Hematopoietic multipotent progenitor cell treated with erythropoietin and hydrocortisone succinate and interleukin-3 and kit ligand, for 8 days (in vitro differentiated cells): ENCODE results near the gene PCDHB2.
"Not testable (repeated sequence)": the region's sequence is repeated elsewhere in the genome, so short reads cannot be mapped to it uniquely, and the experiment has no call there.

ENCODE experiments used
- DNase-seq: peaks from one replicate; pipeline ENCODE4 v3.0.0-alpha.2; 2015

PCDHB2 gene

GRCh38 chr5:141137346-141137745 lies 42.9 kb downstream of the PCDHB2 start:
- DNase-seq = not testable (repeated sequence)
